ENCODE measurements around the gene AMMECR1. TPM values are rescaled to one million over a fixed set of nuclear protein-coding genes. Genes with fewer than 3 reads are reported as not detected.
A peak's percentile ranks its signal among the peaks of the same experiment; 100 is the strongest.

The AMMECR1 gene
- total RNA-seq, 1 donor from 2014 or later = 16.7 TPM

GRCh38 chrX:110302975-110303374, 14.9 kb downstream of the AMMECR1 start:
- no peak for TF ChIP-seq CTCF (conservative IDR thresholded peaks at IDR 0.05; ENCODE audit: low read depth, low read length)
- no peak for DNase-seq (ENCODE audit: low read depth)
- H3K4me3 ChIP-seq (ENCODE audit: low read depth, low read length) = no peak overlapping the region

GRCh38 chrX:110301194-110301593, 16.7 kb downstream of the AMMECR1 start:
- DNase-seq (ENCODE audit: low read depth) = no peak
- H3K4me3 ChIP-seq (ENCODE audit: low read depth, low read length) = no peak overlapping the region
- TF ChIP-seq CTCF (conservative IDR thresholded peaks at IDR 0.05; ENCODE audit: low read depth, low read length) = no peak

- no peak overlapping the region for H3K4me3 ChIP-seq (ENCODE audit: low read depth, low read length)
- DNase-seq (ENCODE audit: low read depth) = no peak
- no peak for TF ChIP-seq CTCF (conservative IDR thresholded peaks at IDR 0.05; ENCODE audit: low read depth, low read length)
Measured at GRCh38 chrX:110294087-110294486, 23.8 kb downstream of the AMMECR1 start.

GRCh38 chrX:110293658-110294057, 24.2 kb downstream of the AMMECR1 start:
- H3K4me3 ChIP-seq (ENCODE audit: low read depth, low read length) = no peak overlapping the region
- TF ChIP-seq CTCF (conservative IDR thresholded peaks at IDR 0.05; ENCODE audit: low read depth, low read length) = no peak
- DNase-seq (ENCODE audit: low read depth) = no peak

- no peak for DNase-seq (ENCODE audit: low read depth)
- no peak for TF ChIP-seq CTCF (conservative IDR thresholded peaks at IDR 0.05; ENCODE audit: low read depth, low read length)
- H3K4me3 ChIP-seq (ENCODE audit: low read depth, low read length) = no peak overlapping the region
Measured at GRCh38 chrX:110287605-110288004, 30.3 kb downstream of the AMMECR1 start.

GRCh38 chrX:110286106-110286505, 31.8 kb downstream of the AMMECR1 start:
- peak; percentile 64 for DNase-seq (ENCODE audit: low read depth)
- no peak overlapping the region for H3K4me3 ChIP-seq (ENCODE audit: low read depth, low read length)

More at GRCh38 chrX:110286106-110286505, 31.8 kb downstream of the AMMECR1 start:
- no peak for TF ChIP-seq CTCF (conservative IDR thresholded peaks at IDR 0.05; ENCODE audit: low read depth, low read length)
